Neural progenitor cell (in vitro differentiated cells): ENCODE measurements around the gene KIAA1191. TPM values are rescaled to one million over a fixed set of nuclear protein-coding genes. Genes with fewer than 3 reads are reported as not detected.

Experiments used
- DNase-seq: peaks from one replicate; pipeline ENCODE4 v3.0.0-alpha.2; 2016; ENCODE audit warnings: low spot score
- H2AFZ ChIP-seq: fragments of 200-600 bp; sonication (generic); replicated peaks from 2 replicates; pipeline ENCODE4 v1.6.1; 2016; ENCODE audit warnings: antibody characterized with exemption
- H3F3A ChIP-seq: fragments of 200-600 bp; sonication (generic); 2 replicates; pipeline ENCODE4 v1.6.1; 2016; ENCODE audit warnings: antibody characterized with exemption, low read depth
- H3K27ac ChIP-seq: fragments of 200-600 bp; sonication (generic); 2 replicates; pipeline ENCODE4 v1.5.1; 2016; ENCODE audit warnings: mild to moderate bottlenecking
- H3K27me3 ChIP-seq: fragments of 200-600 bp; sonication (generic); 2 replicates; pipeline ENCODE4 v1.6.1; 2016; ENCODE audit warnings: mild to moderate bottlenecking, moderate library complexity
- H3K36me3 ChIP-seq: fragments of 200-600 bp; sonication (generic); 2 replicates; pipeline ENCODE4 v1.5.1; 2016
- H3K4me1 ChIP-seq: fragments of 200-600 bp; sonication (generic); 2 replicates; pipeline ENCODE4 v1.6.1; 2016; ENCODE audit warnings: mixed run types
- H3K4me2 ChIP-seq: fragments of 200-600 bp; sonication (generic); 2 replicates; pipeline ENCODE4 v1.6.1; 2016
- H3K4me3 ChIP-seq: fragments of 200-600 bp; sonication (generic); 2 replicates; pipeline ENCODE4 v1.5.1; 2016
- H3K79me2 ChIP-seq: fragments of 200-600 bp; sonication (generic); 2 replicates; pipeline ENCODE4 v1.6.1; 2016; ENCODE audit warnings: low read depth
- H3K9ac ChIP-seq: fragments of 200-600 bp; sonication (generic); 2 replicates; pipeline ENCODE4 v1.6.1; 2016
- H3K9me3 ChIP-seq: fragments of 200-600 bp; sonication (generic); 2 replicates; pipeline ENCODE4 v1.5.1; 2016; ENCODE audit warnings: low read depth
- H4K20me1 ChIP-seq: fragments of 200-600 bp; sonication (generic); 2 replicates; pipeline ENCODE4 v1.6.1; 2016; ENCODE audit warnings: low read depth
- H3K27ac Mint-ChIP-seq: 3 replicates; pipeline ENCODE4 v1.8.0; 2021; ENCODE audit warnings: mixed read lengths
- H3K27me3 Mint-ChIP-seq: 2 replicates; pipeline ENCODE4 v1.8.0; 2022; ENCODE audit warnings: low read depth, mild to moderate bottlenecking, inconsistent platforms, moderate library complexity, mixed read lengths; ENCODE audit not compliant: insufficient read depth
- H3K36me3 Mint-ChIP-seq: 3 replicates; pipeline ENCODE4 v1.8.0; 2021; ENCODE audit warnings: mixed read lengths
- H3K4me1 Mint-ChIP-seq: 3 replicates; pipeline ENCODE4 v1.8.0; 2021; ENCODE audit warnings: mixed read lengths
- H3K4me3 Mint-ChIP-seq: 3 replicates; pipeline ENCODE4 v1.8.0; 2021; ENCODE audit warnings: mild to moderate bottlenecking, moderate library complexity, mixed read lengths
- H3K9me3 Mint-ChIP-seq: 3 replicates; pipeline ENCODE4 v1.8.0; 2020; ENCODE audit warnings: mixed read lengths
- EZH2 ChIP-seq: fragments of 200-600 bp; sonication (generic); IDR thresholded peaks from 2 replicates; pipeline ENCODE4 v1.6.1; 2017; ENCODE audit warnings: antibody characterized with exemption, mild to moderate bottlenecking, moderate library complexity
- EZH2phosphoT487 ChIP-seq: fragments of 200-600 bp; sonication (generic); IDR thresholded peaks from 2 replicates; pipeline ENCODE4 v1.6.1; 2017; ENCODE audit warnings: antibody characterized with exemption
- total RNA-seq: library from RNA; depleted of rRNA; stranded (reverse); fragments of >200 nt; gene quantifications from 2 replicates; pipeline ENCODE4 v1.2.3, GENCODE V29; 2015; ENCODE audit warnings: low replicate concordance
- TF ChIP-seq, protein P1 (sequence below): fragments of 200-600 bp; sonication (generic); IDR thresholded peaks from 2 replicates; pipeline ENCODE4 v1.5.1; 2017; ENCODE audit warnings: antibody characterized with exemption, mild to moderate bottlenecking

KIAA1191 gene
- total RNA-seq, 1 donor from 2014 or later: 116 TPM

- peaks cover 41% of the 10 kb centered on the region for H4K20me1 ChIP-seq
- H3K4me3 ChIP-seq: peak overlapping the region; percentile 90
- DNase-seq: no peak
- peaks cover 56% of the 10 kb centered on the region for H3K27me3 ChIP-seq
- peaks cover 42% of the 10 kb centered on the region for H3K79me2 ChIP-seq
- Mint-ChIP-seq H3K4me3 (peak overlapping the region; percentile 97), H3K36me3 (peaks cover 14% of the 10 kb centered on the region), H3K9me3 (no peaks in the 10 kb centered on the region), H3K27me3 (peaks cover 8% of the 10 kb centered on the region), H3K27ac (no peak overlapping the region), H3K4me1 (peaks cover 10% of the 10 kb centered on the region)
- no peaks in the 10 kb centered on the region for H3F3A ChIP-seq
- H3K4me1 ChIP-seq: no peaks in the 10 kb centered on the region
- peak overlapping the region; percentile 82 for H2AFZ ChIP-seq
- H3K27ac ChIP-seq: no peak overlapping the region
- no peaks in the 10 kb centered on the region for H3K9me3 ChIP-seq
- peak overlapping the region; percentile 75 for H3K4me2 ChIP-seq
- H3K36me3 ChIP-seq: no peaks in the 10 kb centered on the region
- TF ChIP-seq EZH2phosphoT487: peak; percentile 47
- TF ChIP-seq, protein P1, sequence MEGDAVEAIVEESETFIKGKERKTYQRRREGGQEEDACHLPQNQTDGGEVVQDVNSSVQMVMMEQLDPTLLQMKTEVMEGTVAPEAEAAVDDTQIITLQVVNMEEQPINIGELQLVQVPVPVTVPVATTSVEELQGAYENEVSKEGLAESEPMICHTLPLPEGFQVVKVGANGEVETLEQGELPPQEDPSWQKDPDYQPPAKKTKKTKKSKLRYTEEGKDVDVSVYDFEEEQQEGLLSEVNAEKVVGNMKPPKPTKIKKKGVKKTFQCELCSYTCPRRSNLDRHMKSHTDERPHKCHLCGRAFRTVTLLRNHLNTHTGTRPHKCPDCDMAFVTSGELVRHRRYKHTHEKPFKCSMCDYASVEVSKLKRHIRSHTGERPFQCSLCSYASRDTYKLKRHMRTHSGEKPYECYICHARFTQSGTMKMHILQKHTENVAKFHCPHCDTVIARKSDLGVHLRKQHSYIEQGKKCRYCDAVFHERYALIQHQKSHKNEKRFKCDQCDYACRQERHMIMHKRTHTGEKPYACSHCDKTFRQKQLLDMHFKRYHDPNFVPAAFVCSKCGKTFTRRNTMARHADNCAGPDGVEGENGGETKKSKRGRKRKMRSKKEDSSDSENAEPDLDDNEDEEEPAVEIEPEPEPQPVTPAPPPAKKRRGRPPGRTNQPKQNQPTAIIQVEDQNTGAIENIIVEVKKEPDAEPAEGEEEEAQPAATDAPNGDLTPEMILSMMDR: no peak
- H3K9ac ChIP-seq: no peak overlapping the region
Measured at GRCh38 chr5:176362233-176362490, 598 bp upstream of the KIAA1191 start.

DNA sequence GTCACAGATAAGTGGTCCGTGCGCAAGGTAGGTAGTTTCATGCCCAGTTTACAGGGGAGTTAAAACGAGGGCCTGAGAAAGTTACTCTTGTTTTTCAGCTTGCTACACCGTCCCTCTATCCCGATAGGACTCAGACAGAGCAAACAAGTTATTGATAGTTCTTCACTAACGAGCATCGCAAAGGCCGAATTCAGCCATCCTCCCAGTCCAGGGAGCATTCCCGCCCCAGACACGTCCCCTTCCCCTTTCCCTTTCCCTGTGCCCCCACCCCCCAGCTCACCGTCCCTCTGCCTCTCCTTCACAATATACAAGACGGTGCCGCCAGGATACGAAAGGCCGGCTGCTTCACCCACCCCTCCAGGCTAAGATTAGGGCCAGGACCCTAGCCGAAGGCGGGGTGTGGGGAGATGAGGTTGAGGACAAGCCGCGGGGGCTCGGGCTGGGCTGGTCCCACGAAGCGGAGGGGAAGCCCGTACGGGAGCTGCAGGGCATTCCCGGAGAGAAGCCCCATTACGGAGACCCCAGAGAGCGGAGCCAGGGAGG lies 599 bp downstream of the KIAA1191 start:
- H3K27ac Mint-ChIP-seq: peak overlapping the region; percentile 74
- H3K9me3 Mint-ChIP-seq: no peaks in the 10 kb centered on the region
- Histone ChIP-seq H3K4me3 (peak overlapping the region; percentile 90), H3K27me3 (peaks cover 44% of the 10 kb centered on the region), H2AFZ (peak overlapping the region; percentile 82), H3K79me2 (peaks cover 54% of the 10 kb centered on the region), H3K36me3 (no peaks in the 10 kb centered on the region), H3K9ac (peak overlapping the region; percentile 84), H3F3A (no peaks in the 10 kb centered on the region), H3K27ac (no peak overlapping the region), H3K4me1 (peaks cover 3% of the 10 kb centered on the region), H3K4me2 (peak overlapping the region; percentile 75), H3K9me3 (no peaks in the 10 kb centered on the region), H4K20me1 (peaks cover 49% of the 10 kb centered on the region)
- TF ChIP-seq EZH2 (no peak), EZH2phosphoT487 (no peak)
- TF ChIP-seq, protein P1: no peak
- H3K36me3 Mint-ChIP-seq: peaks cover 14% of the 10 kb centered on the region
- peaks cover 7% of the 10 kb centered on the region for H3K4me1 Mint-ChIP-seq
- peaks cover 8% of the 10 kb centered on the region for H3K27me3 Mint-ChIP-seq
- DNase-seq: no peak
- H3K4me3 Mint-ChIP-seq: peak overlapping the region; percentile 97

- H3K27me3 ChIP-seq: peaks cover 31% of the 10 kb centered on the region
- H3F3A ChIP-seq: no peaks in the 10 kb centered on the region
- peak overlapping the region; percentile 90 for H3K4me3 ChIP-seq
- TF ChIP-seq EZH2: no peak
- no peak for TF ChIP-seq EZH2phosphoT487
- TF ChIP-seq, protein P1: no peak
- H3K9ac ChIP-seq: no peak overlapping the region
- peaks cover 62% of the 10 kb centered on the region for H4K20me1 ChIP-seq
- no peak overlapping the region for H2AFZ ChIP-seq
- H3K79me2 ChIP-seq: peaks cover 67% of the 10 kb centered on the region
- H3K27ac ChIP-seq: no peak overlapping the region
- Mint-ChIP-seq H3K9me3 (no peaks in the 10 kb centered on the region), H3K27me3 (peaks cover 8% of the 10 kb centered on the region), H3K36me3 (peaks cover 17% of the 10 kb centered on the region), H3K4me1 (peaks cover 12% of the 10 kb centered on the region), H3K27ac (no peak overlapping the region), H3K4me3 (peak overlapping the region; percentile 82)
- peaks cover 11% of the 10 kb centered on the region for H3K4me1 ChIP-seq
- no peaks in the 10 kb centered on the region for H3K9me3 ChIP-seq
- H3K36me3 ChIP-seq: no peaks in the 10 kb centered on the region
- no peak for DNase-seq
- no peak overlapping the region for H3K4me2 ChIP-seq
Measured at GRCh38 chr5:176359658-176360057, 1.9 kb downstream of the KIAA1191 start.
